Neural progenitor cell (in vitro differentiated cells): ENCODE measurements around the gene DIAPH3.

Source experiments
- EZH2 ChIP-seq: fragments of 200-600 bp; sonication (generic); IDR thresholded peaks from 2 replicates; pipeline ENCODE4 v1.6.1; 2017; ENCODE audit warnings: antibody characterized with exemption, mild to moderate bottlenecking, moderate library complexity
- TF ChIP-seq, protein P1 (sequence below): fragments of 200-600 bp; sonication (generic); IDR thresholded peaks from 2 replicates; pipeline ENCODE4 v1.5.1; 2017; ENCODE audit warnings: antibody characterized with exemption, mild to moderate bottlenecking

DNA sequence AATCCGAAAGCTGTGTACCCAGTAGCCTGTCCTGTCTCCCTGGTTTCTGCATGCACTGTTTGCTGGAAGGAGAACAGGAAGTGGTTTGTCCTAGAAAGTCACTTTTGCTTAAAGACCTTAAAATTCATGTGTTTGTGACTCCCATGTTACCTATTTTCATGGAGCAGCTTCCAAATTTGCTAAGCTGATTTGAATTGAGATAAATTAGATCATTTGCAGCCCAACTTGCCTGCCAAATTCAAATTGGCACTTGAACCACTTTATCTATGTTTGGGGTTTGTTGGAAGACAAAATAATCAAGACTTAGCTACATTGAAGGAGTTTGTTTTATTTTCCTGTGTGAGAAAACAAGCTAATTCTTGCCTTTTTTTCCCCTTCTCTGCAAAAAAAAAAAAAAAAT lies 532.5 kb downstream of the DIAPH3 start:
- TF ChIP-seq EZH2 = no peak
- TF ChIP-seq, protein P1, sequence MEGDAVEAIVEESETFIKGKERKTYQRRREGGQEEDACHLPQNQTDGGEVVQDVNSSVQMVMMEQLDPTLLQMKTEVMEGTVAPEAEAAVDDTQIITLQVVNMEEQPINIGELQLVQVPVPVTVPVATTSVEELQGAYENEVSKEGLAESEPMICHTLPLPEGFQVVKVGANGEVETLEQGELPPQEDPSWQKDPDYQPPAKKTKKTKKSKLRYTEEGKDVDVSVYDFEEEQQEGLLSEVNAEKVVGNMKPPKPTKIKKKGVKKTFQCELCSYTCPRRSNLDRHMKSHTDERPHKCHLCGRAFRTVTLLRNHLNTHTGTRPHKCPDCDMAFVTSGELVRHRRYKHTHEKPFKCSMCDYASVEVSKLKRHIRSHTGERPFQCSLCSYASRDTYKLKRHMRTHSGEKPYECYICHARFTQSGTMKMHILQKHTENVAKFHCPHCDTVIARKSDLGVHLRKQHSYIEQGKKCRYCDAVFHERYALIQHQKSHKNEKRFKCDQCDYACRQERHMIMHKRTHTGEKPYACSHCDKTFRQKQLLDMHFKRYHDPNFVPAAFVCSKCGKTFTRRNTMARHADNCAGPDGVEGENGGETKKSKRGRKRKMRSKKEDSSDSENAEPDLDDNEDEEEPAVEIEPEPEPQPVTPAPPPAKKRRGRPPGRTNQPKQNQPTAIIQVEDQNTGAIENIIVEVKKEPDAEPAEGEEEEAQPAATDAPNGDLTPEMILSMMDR = no peak
